H1 (cell line): ENCODE measurements around the gene FUNDC2. TPM values are rescaled to one million over a fixed set of nuclear protein-coding genes. Genes with fewer than 3 reads are reported as not detected.

Experiments
- CTCF ChIA-PET: fragments of 300-600 bp; sonication (Branson Sonifier 250); formaldehyde crosslinking; loops from one replicate; lab custom pipeline; 2021; ENCODE audit not compliant: partially characterized antibody; lab: Charles Lee
- POLR2A ChIA-PET: fragments of 300-600 bp; sonication (Branson Sonifier 250); formaldehyde crosslinking; loops from one replicate; lab custom pipeline; 2021; ENCODE audit warnings: inconsistent platforms; ENCODE audit not compliant: partially characterized antibody; lab: Charles Lee
- DNase-seq, 2 experiments: peaks; one replicate each; pipeline versions ENCODE4 v3.0.0 to v3.0.0-alpha.2; 2010 to 2022; ENCODE audit warnings: low spot score in 2 of 2, low read depth in 1 of 2, mixed read lengths in 1 of 2
- FAIRE-seq: peaks from 2 replicates; lab custom pipeline; 2011; peaks lifted over from hg19 to GRCh38; lab: Jason Lieb, UNC
- H2AFZ ChIP-seq: 2 replicates; pipeline ENCODE4 v1.8.1; 2012; ENCODE audit warnings: low read length, inconsistent platforms
- H2AK5ac ChIP-seq: 2 replicates; pipeline ENCODE4 v1.6.1; 2013; ENCODE audit warnings: low read depth, low read length
- H2BK120ac ChIP-seq: replicated peaks from 2 replicates; pipeline ENCODE3; 2013; ENCODE audit warnings: low read depth, low read length, inconsistent platforms
- H2BK12ac ChIP-seq: 2 replicates; pipeline ENCODE4 v1.6.1; 2013; ENCODE audit warnings: low read depth, low read length
- H2BK15ac ChIP-seq: 2 replicates; pipeline ENCODE4 v1.6.1; 2013; ENCODE audit warnings: low read length
- H2BK20ac ChIP-seq: 2 replicates; pipeline ENCODE4 v1.6.1; 2013; ENCODE audit warnings: low read length
- H2BK5ac ChIP-seq: 2 replicates; pipeline ENCODE4 v1.6.1; 2013; ENCODE audit warnings: low read depth, low read length
- H3K14ac ChIP-seq: 2 replicates; pipeline ENCODE4 v1.6.1; 2013; ENCODE audit warnings: inconsistent platforms; ENCODE audit not compliant: insufficient read length
- H3K18ac ChIP-seq: 2 replicates; pipeline ENCODE4 v1.6.1; 2013; ENCODE audit warnings: low read length; ENCODE audit errors: extremely low read depth
- H3K23ac ChIP-seq: 2 replicates; pipeline ENCODE4 v1.6.1; 2013; ENCODE audit warnings: inconsistent platforms; ENCODE audit not compliant: insufficient read length
- H3K23me2 ChIP-seq: 2 replicates; pipeline ENCODE4 v1.6.1; 2013; ENCODE audit warnings: low read depth, low read length
- H3K27ac ChIP-seq: 2 replicates; pipeline ENCODE4 v1.6.1; 2011; ENCODE audit warnings: low read depth, low read length, inconsistent platforms
- H3K27me3 ChIP-seq, 4 experiments: replicated peaks in 1 of 4; 1 replicate in 1 of 4; 2 replicates in 3 of 4; pipeline versions ENCODE4 v1.6.1 to v1.8.1; 2011 to 2013; ENCODE audit warnings: low read length in 3 of 4, mild to moderate bottlenecking in 3 of 4, inconsistent platforms in 2 of 4, mixed read lengths in 2 of 4, moderate library complexity in 1 of 4; ENCODE audit not compliant: control insufficient read depth in 3 of 4, insufficient read depth in 3 of 4; ENCODE audit errors: extremely low read depth in 1 of 4
- H3K36me3 ChIP-seq, 4 experiments: 2 replicates each; pipeline versions ENCODE4 v1.6.1 to v1.8.1; 2011 to 2013; ENCODE audit warnings: mild to moderate bottlenecking in 4 of 4, low read length in 3 of 4, moderate library complexity in 2 of 4, control low read depth in 1 of 4, inconsistent platforms in 1 of 4; ENCODE audit not compliant: insufficient read depth in 4 of 4, control insufficient read depth in 2 of 4
- H3K4ac ChIP-seq: replicated peaks from 2 replicates; pipeline ENCODE3; 2013; ENCODE audit warnings: low read length, low read depth, mixed read lengths, inconsistent platforms; ENCODE audit not compliant: insufficient read length
- H3K4me1 ChIP-seq, 4 experiments: replicated peaks in 1 of 4; 1 replicate in 1 of 4; 2 replicates in 3 of 4; pipeline versions ENCODE4 v1.6.1 to v1.8.1; 2011 to 2013; ENCODE audit warnings: low read length in 3 of 4, inconsistent platforms in 2 of 4, mixed read lengths in 1 of 4; ENCODE audit not compliant: insufficient read depth in 4 of 4, control insufficient read depth in 3 of 4
- H3K4me2 ChIP-seq, 2 experiments: 2 replicates each; pipeline versions ENCODE4 v1.6.1 to v1.8.1; 2011 to 2013; ENCODE audit warnings: low read depth in 2 of 2, low read length in 2 of 2, control low read depth in 1 of 2, inconsistent platforms in 1 of 2, mild to moderate bottlenecking in 1 of 2; ENCODE audit not compliant: insufficient read depth in 1 of 2
- H3K4me3 ChIP-seq, 4 experiments: fragments of 200-600, 300-600 bp in 1 of 4; sonication (generic), shearing (Covaris generic), sonication (Bioruptor Twin) in 1 of 4; 2 replicates each; pipeline versions ENCODE4 v1.5.1 to v1.8.1; 2011 to 2016; ENCODE audit warnings: low read length in 4 of 4, low read depth in 3 of 4, control low read depth in 2 of 4, inconsistent platforms in 2 of 4, mild to moderate bottlenecking in 2 of 4, mixed read lengths in 1 of 4, moderate library complexity in 1 of 4; ENCODE audit not compliant: insufficient read depth in 2 of 4; ENCODE audit errors: extremely low read depth in 1 of 4
- H3K56ac ChIP-seq: replicated peaks from 2 replicates; pipeline ENCODE3; 2013; ENCODE audit warnings: low read depth, mild to moderate bottlenecking, mixed read lengths, low read length, inconsistent platforms; ENCODE audit not compliant: insufficient read length
- H3K79me1 ChIP-seq: 2 replicates; pipeline ENCODE4 v1.6.1; 2013; ENCODE audit warnings: low read depth, low read length, control low read depth
- H3K79me2 ChIP-seq, 2 experiments: 2 replicates each; pipeline versions ENCODE4 v1.6.1 to v1.8.1; 2012 to 2013; ENCODE audit warnings: low read length in 2 of 2, mild to moderate bottlenecking in 2 of 2, inconsistent platforms in 1 of 2; ENCODE audit not compliant: insufficient read depth in 2 of 2, control insufficient read depth in 1 of 2
- H3K9ac ChIP-seq, 4 experiments: replicated peaks in 1 of 4; 1 replicate in 1 of 4; 2 replicates in 3 of 4; pipeline versions ENCODE4 v1.6.1 to v1.8.1; 2011 to 2013; ENCODE audit warnings: low read depth in 3 of 4, low read length in 3 of 4, control low read depth in 2 of 4, mild to moderate bottlenecking in 2 of 4, moderate library complexity in 2 of 4, inconsistent platforms in 1 of 4; ENCODE audit errors: extremely low read depth in 1 of 4
- H3K9me3 ChIP-seq, 2 experiments: 2 replicates each; pipeline versions ENCODE4 v1.6.1 to v1.8.1; 2012 to 2013; ENCODE audit warnings: mild to moderate bottlenecking in 2 of 2, moderate library complexity in 2 of 2, control low read depth in 1 of 2, inconsistent platforms in 1 of 2, low read depth in 1 of 2, low read length in 1 of 2, mixed read lengths in 1 of 2; ENCODE audit not compliant: insufficient read depth in 2 of 2
- H4K20me1 ChIP-seq, 2 experiments: replicated peaks in 1 of 2; 2 replicates each; pipeline versions ENCODE3 to v1.8.1; 2011 to 2013; ENCODE audit warnings: inconsistent platforms in 2 of 2, low read length in 2 of 2, mild to moderate bottlenecking in 1 of 2; ENCODE audit not compliant: insufficient read depth in 2 of 2, control insufficient read depth in 1 of 2
- H4K5ac ChIP-seq: 2 replicates; pipeline ENCODE4 v1.6.1; 2013; ENCODE audit warnings: low read length, low read depth, mixed read lengths, inconsistent platforms; ENCODE audit not compliant: insufficient read length
- H4K8ac ChIP-seq: 2 replicates; pipeline ENCODE4 v1.8.0; 2013; ENCODE audit warnings: mild to moderate bottlenecking, moderate library complexity, low read length, inconsistent platforms; ENCODE audit not compliant: insufficient read depth; ENCODE audit errors: extremely low read depth
- H4K91ac ChIP-seq: replicated peaks from 2 replicates; pipeline ENCODE3; 2013; ENCODE audit warnings: low read length, mixed read lengths, inconsistent platforms; ENCODE audit not compliant: insufficient read length
- ASH2L ChIP-seq: fragments of 200-600, 300-600 bp; sonication (generic); IDR thresholded peaks from one replicate; pipeline ENCODE4 v1.7.1; 2017; ENCODE audit warnings: low read length
- RAD21 ChIP-seq, 2 experiments: IDR thresholded peaks in 1 of 2; conservative IDR thresholded peaks in 1 of 2; 2 replicates each; pipeline ENCODE4 v1.6.1; 2011; ENCODE audit warnings: low read depth in 2 of 2, low read length in 2 of 2, improper control_type of control experiment in 1 of 2, inconsistent platforms in 1 of 2, mild to moderate bottlenecking in 1 of 2, moderate library complexity in 1 of 2
- SAP30 ChIP-seq: fragments of 300-600 bp; sonication (generic); IDR thresholded peaks from 2 replicates; pipeline ENCODE4 v1.7.1; 2012; ENCODE audit warnings: low read length, moderate library complexity, mild to moderate bottlenecking, inconsistent platforms; ENCODE audit not compliant: insufficient read depth, insufficient replicate concordance
- WGBS, 2 experiments: shearing (Covaris generic) in 1 of 2; methylation state at CpG; one replicate each; pipeline versions ENCODE4 v1.1.6 to v1.1.7; 2013 to 2015; ENCODE audit warnings: low lambda C conversion rate in 2 of 2, mixed read lengths in 2 of 2, inconsistent platforms in 1 of 2, low coverage in 1 of 2, missing lambda C conversion rate in 1 of 2; ENCODE audit not compliant: insufficient replicate concordance in 2 of 2, insufficient coverage in 1 of 2, insufficient read length in 1 of 2; ENCODE audit errors: extremely low coverage in 1 of 2, missing lambda C conversion rate in 1 of 2; 5-methylcytosine and 5-hydroxymethylcytosine counted together
- polyA plus RNA-seq, 7 experiments: library from polyadenylated mRNA; depleted of rRNA in 3 of 7; stranded (reverse) in 5 of 7; unstranded in 2 of 7; fragments of >200 nt in 5 of 7; fragments of 200-250 nt in 2 of 7; gene quantifications; 1 replicate in 5 of 7; 2 replicates in 1 of 7; 4 replicates in 1 of 7; pipeline versions ENCODE4 v1.2.1 to v1.2.3, GENCODE V29; 2011 to 2013; ENCODE audit warnings: missing spikeins in 2 of 7, mixed read lengths in 2 of 7
- total RNA-seq: library from RNA; stranded (reverse); fragmentation: NEBNext Ultra II Directional; extraction: Animal tissue kit (Norgen Biotek cat#: 25700); gene quantifications from 2 replicates; pipeline ENCODE4 v1.2.1, GENCODE V29; 2021

Gene FUNDC2
- total and polyA plus RNA-seq, 2 of the 8 experiments (the other 6 are each of a cell fraction or from before 2014, with no cell fraction given) = 67.7 to 93.7 TPM

DNA sequence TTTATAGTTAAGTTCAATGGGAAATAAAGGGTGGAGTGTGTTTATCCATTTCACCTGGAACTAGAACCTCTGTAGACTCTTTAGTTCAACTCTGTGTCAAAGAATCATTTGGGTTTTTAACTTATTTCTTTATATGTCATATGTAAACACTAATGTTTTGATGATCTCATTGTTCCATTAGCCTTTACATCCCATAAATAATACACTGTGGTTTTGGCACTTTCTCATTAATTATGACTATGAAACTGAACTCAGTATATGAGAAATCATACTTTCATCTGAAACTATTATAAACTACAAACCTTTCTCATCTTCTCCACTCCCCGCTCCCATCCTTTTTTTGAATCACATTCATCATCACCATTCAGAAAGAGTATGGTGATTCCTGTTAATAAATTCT, 35.2 kb upstream of the FUNDC2 start:
- Histone ChIP-seq H3K23me2 (no peaks in the 10 kb centered on the region), H3K23ac (no peak overlapping the region), H4K8ac (no peak overlapping the region), H2BK15ac (no peak overlapping the region), H3K14ac (no peak overlapping the region), H3K4ac (no peak overlapping the region), H3K4me3 (no peak overlapping the region), H3K9me3 (no peaks in the 10 kb centered on the region), H3K56ac (no peak overlapping the region), H4K5ac (no peak overlapping the region), H4K20me1 (no peaks in the 10 kb centered on the region), H2BK20ac (no peak overlapping the region), H3K79me2 (no peaks in the 10 kb centered on the region), H2BK5ac (no peak overlapping the region), H2AK5ac (no peak overlapping the region), H3K27ac (no peak overlapping the region), H4K91ac (no peak overlapping the region), H2AFZ (no peak overlapping the region), H3K36me3 (no peaks in the 10 kb centered on the region), H3K27me3 (no peaks in the 10 kb centered on the region), H2BK120ac (no peak overlapping the region), H2BK12ac (no peak overlapping the region), H3K4me2 (no peak overlapping the region), H3K79me1 (no peaks in the 10 kb centered on the region), H3K18ac (no peak overlapping the region), H3K4me1 (no peaks in the 10 kb centered on the region; a peak in 2 of 7 replicates), H3K9ac (no peak overlapping the region)
- TF ChIP-seq SAP30 (no peak), RAD21 (IDR thresholded peaks at IDR 0.05 in 1 of 2, conservative IDR thresholded peaks at IDR 0.05 in 1 of 2; ENCODE audit: low read depth in 2 of 2, low read length in 2 of 2) (no peak), ASH2L (no peak)
- 89% methylated on average over 1 of the region's 1 CpG; no CpG with 5 or more reads in 1 of the 2 experiments for WGBS, 2 experiments
- ChIA-PET CTCF (no interaction called here), POLR2A (no interaction called here)
- no peak for DNase-seq
- no peak for FAIRE-seq
